Measurements from ENCODE around the gene CHCHD4. TPM values are rescaled to one million over a fixed set of nuclear protein-coding genes. Genes with fewer than 3 reads are reported as not detected.
A peak's percentile ranks its signal among the peaks of the same experiment; 100 is the strongest.

Gene CHCHD4
- total RNA-seq, 1 donor from 2014 or later: 23.0 TPM

GRCh38 chr3:14151471-14152083 is 26.9 kb upstream of the CHCHD4 start:
- intact Hi-C loops (cut with DNase I): no loop called here
- peak; percentile 43 for DNase-seq (ENCODE audit: low spot score)

GRCh38 chr3:14150491-14151230 is 26.0 kb upstream of the CHCHD4 start:
- intact Hi-C loops (cut with DNase I): no loop called here

GRCh38 chr3:14150078-14150477 is 25.4 kb upstream of the CHCHD4 start:
- intact Hi-C loops (cut with DNase I): no loop called here
- DNase-seq (ENCODE audit: low spot score): peak; percentile 70

More at GRCh38 chr3:14150491-14151230, 26.0 kb upstream of the CHCHD4 start:
- DNase-seq (ENCODE audit: low spot score): peak; percentile 66

GRCh38 chr3:14148041-14148985 is 23.6 kb upstream of the CHCHD4 start:
- intact Hi-C loops (cut with DNase I): no loop called here
- peak; percentile 68 for DNase-seq (ENCODE audit: low spot score)

- intact Hi-C loops (cut with DNase I): no loop called here
- peak; percentile 54 for DNase-seq (ENCODE audit: low spot score)
Observed at GRCh38 chr3:14147617-14148016, 22.9 kb upstream of the CHCHD4 start.

- intact Hi-C loops (cut with DNase I): no loop called here
- peak; percentile 58 for DNase-seq (ENCODE audit: low spot score)
Observed at GRCh38 chr3:14147066-14147435, 22.4 kb upstream of the CHCHD4 start.

- peak; percentile 69 for DNase-seq (ENCODE audit: low spot score)
- intact Hi-C loops (cut with DNase I): no loop called here
Observed at GRCh38 chr3:14146381-14147065, 21.9 kb upstream of the CHCHD4 start.

GRCh38 chr3:14145670-14146380 is 21.2 kb upstream of the CHCHD4 start:
- intact Hi-C loops (cut with DNase I): no loop called here
- peak; percentile 50 for DNase-seq (ENCODE audit: low spot score)

- DNase-seq (ENCODE audit: low spot score): peak; percentile 73
- intact Hi-C loops (cut with DNase I): no loop called here
Observed at GRCh38 chr3:14145236-14145635, 20.6 kb upstream of the CHCHD4 start.

- intact Hi-C loops (cut with DNase I): loop anchor here (1.0 kb wide), 1 partner anchor 34 kb away; the partner anchor contains the start of genes LSM3 and XPC
- DNase-seq (ENCODE audit: low spot score): peak; percentile 78
Observed at GRCh38 chr3:14144423-14145075, 19.9 kb upstream of the CHCHD4 start.

GRCh38 chr3:14143271-14144225 is 18.9 kb upstream of the CHCHD4 start:
- intact Hi-C loops (cut with DNase I): loop anchor here (1.0 kb wide), 1 partner anchor 35 kb away; the partner anchor contains the start of genes LSM3 and XPC
- peak; percentile 62 for DNase-seq (ENCODE audit: low spot score)

- intact Hi-C loops (cut with DNase I): loop anchor here (1.0 kb wide), 1 partner anchor 17 kb away; the partner anchor contains the start of gene TMEM43
- DNase-seq (ENCODE audit: low spot score): peak; percentile 66
Observed at GRCh38 chr3:14142567-14143270, 18.0 kb upstream of the CHCHD4 start.

GRCh38 chr3:14141602-14142341 is 17.1 kb upstream of the CHCHD4 start:
- intact Hi-C loops (cut with DNase I): loop anchor here (1.0 kb wide), 1 partner anchor 16 kb away; the partner anchor contains the start of gene TMEM43
- peak; percentile 86 for DNase-seq (ENCODE audit: low spot score)

- no peak for DNase-seq (ENCODE audit: low spot score)
- intact Hi-C loops (cut with DNase I): no loop called here
Observed at GRCh38 chr3:14141144-14141543, 16.5 kb upstream of the CHCHD4 start.

GRCh38 chr3:14140668-14141067 is 16.0 kb upstream of the CHCHD4 start:
- peak; percentile 57 for DNase-seq (ENCODE audit: low spot score)
- intact Hi-C loops (cut with DNase I): no loop called here

- intact Hi-C loops (cut with DNase I): no loop called here
- peak; percentile 53 for DNase-seq (ENCODE audit: low spot score)
Observed at GRCh38 chr3:14139771-14140170, 15.1 kb upstream of the CHCHD4 start.

Data from cardiac septum (tissue), 1 donor.